HCT116 (cell line): ENCODE measurements around the gene PHC3. TPM values are rescaled to one million over a fixed set of nuclear protein-coding genes. Genes with fewer than 3 reads are reported as not detected.

Experiments used
- ATAC-seq: fragments of 200-7000 bp; cut with Tn5 transposase; 2 replicates; pipeline ENCODE4 v1.9.1; 2020; ENCODE audit warnings: mild to moderate bottlenecking, moderate library complexity
- BruUV-seq: library from RNA; stranded (reverse); fragments of 400-500 nt; replicated peaks from 2 replicates; lab custom pipeline; 2021; lab: Mats Ljungman, UMichigan
- CTCF ChIA-PET: fragments of 300-600 bp; sonication (Branson Sonifier 250); formaldehyde crosslinking; loops from one replicate; lab custom pipeline; 2021; ENCODE audit warnings: antibody characterized with exemption; lab: Charles Lee
- POLR2A ChIA-PET: fragments of 300-600, 350-600 bp; sonication (Branson Sonifier 250); formaldehyde crosslinking; loops from one replicate; lab custom pipeline; 2021; ENCODE audit warnings: antibody characterized with exemption; lab: Charles Lee
- RAD21 ChIA-PET, 2 experiments: fragments of 300-600 bp; sonication (Branson Sonifier 250); formaldehyde crosslinking; loops; one replicate each; lab custom pipeline; 2023; ENCODE audit warnings: low total read pairs in 2 of 2; ENCODE audit not compliant: uncharacterized antibody in 2 of 2, unreplicated experiment in 2 of 2, low non-redundant PET in 1 of 2; lab: Charles Lee
- DNase-seq: peaks from one replicate; pipeline ENCODE4 v3.0.0-alpha.2; 2010; ENCODE audit warnings: low read depth, low spot score
- H2AFZ ChIP-seq: fragments of 200-600 bp; shearing (Covaris generic), sonication (generic); 2 replicates; pipeline ENCODE4 v1.6.1; 2017; ENCODE audit warnings: low read depth, mixed run types, mixed read lengths, antibody characterized with exemption, low read length; ENCODE audit not compliant: poor library complexity, severe bottlenecking
- H3K27ac ChIP-seq: 2 replicates; pipeline ENCODE4 v1.5.1; 2012; ENCODE audit warnings: low read depth, low read length
- H3K27me3 ChIP-seq: fragments of 200-600 bp; sonication (generic); 2 replicates; pipeline ENCODE4 v1.6.1; 2016; ENCODE audit warnings: mixed run types, low read length, mixed read lengths; ENCODE audit not compliant: insufficient read depth
- H3K36me3 ChIP-seq, 2 experiments: fragments of 200-500 bp in 1 of 2; fragments of 200-600 bp in 1 of 2; sonication (Bioruptor generic) in 1 of 2; sonication (generic) in 1 of 2; 2 replicates each; pipeline versions ENCODE4 v1.5.1 to v1.6.1; 2014 to 2016; ENCODE audit warnings: low read length in 2 of 2, inconsistent platforms in 1 of 2, mixed read lengths in 1 of 2, mixed run types in 1 of 2; ENCODE audit not compliant: insufficient read depth in 2 of 2, control insufficient read depth in 1 of 2
- H3K4me1 ChIP-seq, 2 experiments: fragments of 200-600 bp in 1 of 2; sonication (generic) in 1 of 2; 2 replicates each; pipeline versions ENCODE4 v1.5.1 to v1.6.1; 2012 to 2017; ENCODE audit warnings: low read length in 2 of 2, inconsistent platforms in 1 of 2, mild to moderate bottlenecking in 1 of 2, mixed read lengths in 1 of 2, mixed run types in 1 of 2, moderate library complexity in 1 of 2; ENCODE audit not compliant: insufficient read depth in 2 of 2, control insufficient read depth in 1 of 2
- H3K4me2 ChIP-seq: fragments of 200-600 bp; sonication (generic); 2 replicates; pipeline ENCODE4 v1.6.1; 2017; ENCODE audit warnings: mixed run types, low read length, mixed read lengths
- H3K4me3 ChIP-seq, 2 experiments: fragments of 200-600 bp in 1 of 2; sonication (generic) in 1 of 2; replicated peaks in 1 of 2; 2 replicates each; pipeline ENCODE4 v1.5.1; 2011 to 2016; ENCODE audit warnings: low read length in 2 of 2, control low read depth in 1 of 2, low read depth in 1 of 2, mild to moderate bottlenecking in 1 of 2, mixed read lengths in 1 of 2, mixed run types in 1 of 2
- H3K79me2 ChIP-seq: fragments of 200-600 bp; sonication (generic); 2 replicates; pipeline ENCODE4 v1.6.1; 2017; ENCODE audit warnings: mild to moderate bottlenecking, mixed run types, low read length, moderate library complexity, mixed read lengths; ENCODE audit not compliant: insufficient read depth
- H3K9ac ChIP-seq: fragments of 200-600 bp; sonication (generic); 2 replicates; pipeline ENCODE4 v1.6.1; 2016; ENCODE audit warnings: low read length, mixed read lengths
- H3K9me2 ChIP-seq: fragments of 200-600 bp; sonication (generic), shearing (Covaris generic); 2 replicates; pipeline ENCODE4 v1.6.1; 2017; ENCODE audit warnings: mixed run types, mild to moderate bottlenecking, moderate library complexity; ENCODE audit not compliant: insufficient read depth
- H3K9me3 ChIP-seq, 2 experiments: fragments of 200-500 bp in 1 of 2; fragments of 200-600 bp in 1 of 2; sonication (Bioruptor generic) in 1 of 2; sonication (generic) in 1 of 2; 2 replicates each; pipeline ENCODE4 v1.6.1; 2014 to 2017; ENCODE audit warnings: low read length in 2 of 2, mixed read lengths in 2 of 2, inconsistent platforms in 1 of 2, low read depth in 1 of 2, mild to moderate bottlenecking in 1 of 2, mixed run types in 1 of 2, moderate library complexity in 1 of 2; ENCODE audit not compliant: control insufficient read depth in 1 of 2, insufficient read depth in 1 of 2
- H4K20me1 ChIP-seq: fragments of 200-600 bp; sonication (generic), shearing (Covaris generic); 2 replicates; pipeline ENCODE4 v1.6.1; 2017; ENCODE audit warnings: mixed run types, mild to moderate bottlenecking, moderate library complexity; ENCODE audit not compliant: insufficient read depth
- CTCF ChIP-seq, 3 experiments: fragments of 200-600 bp in 1 of 3; sonication (generic) in 1 of 3; IDR thresholded peaks in 2 of 3; conservative IDR thresholded peaks in 1 of 3; 2 replicates each; pipeline ENCODE4 v1.5.1; 2012 to 2017; ENCODE audit warnings: low read depth in 2 of 3, low read length in 2 of 3, antibody characterized with exemption in 1 of 3, borderline replicate concordance in 1 of 3, control low read depth in 1 of 3, mild to moderate bottlenecking in 1 of 3, mixed read lengths in 1 of 3, mixed run types in 1 of 3, moderate library complexity in 1 of 3; ENCODE audit not compliant: insufficient read depth in 1 of 3
- EGR1 ChIP-seq: IDR thresholded peaks from 2 replicates; pipeline ENCODE4 v1.6.1; 2012; ENCODE audit warnings: low read depth
- ELF1 ChIP-seq: IDR thresholded peaks from 2 replicates; pipeline ENCODE4 v1.6.1; 2012; ENCODE audit warnings: low read depth, borderline replicate concordance
- FOSL1 ChIP-seq: IDR thresholded peaks from 2 replicates; pipeline ENCODE4 v1.6.1; 2012; ENCODE audit warnings: low read depth
- POLR2AphosphoS5 ChIP-seq: IDR thresholded peaks from 2 replicates; pipeline ENCODE4 v1.6.1; 2011; ENCODE audit warnings: mild to moderate bottlenecking, low read depth, low read length, moderate library complexity
- RAD21 ChIP-seq: IDR thresholded peaks from 2 replicates; pipeline ENCODE4 v1.6.1; 2012; ENCODE audit warnings: low read depth, mild to moderate bottlenecking
- SP1 ChIP-seq: IDR thresholded peaks from 2 replicates; pipeline ENCODE4 v1.6.1; 2012; ENCODE audit warnings: low read depth
- SRF ChIP-seq: IDR thresholded peaks from 2 replicates; pipeline ENCODE4 v1.6.1; 2012; ENCODE audit warnings: low read depth
- TCF7L2 ChIP-seq: IDR thresholded peaks from 2 replicates; pipeline ENCODE4 v1.7.0; 2011; ENCODE audit warnings: borderline replicate concordance, inconsistent platforms; ENCODE audit not compliant: insufficient read depth, insufficient read length; ENCODE audit errors: extremely low read depth
- ZFX ChIP-seq: fragments of 450-650 bp; IDR thresholded peaks from 2 replicates; pipeline ENCODE4 v1.6.1; 2017
- ZNF274 ChIP-seq: fragments of 200-500 bp; sonication (Bioruptor generic); IDR thresholded peaks from 2 replicates; pipeline ENCODE4 v1.6.1; 2014; ENCODE audit warnings: mild to moderate bottlenecking, low read depth, low read length, inconsistent platforms
- intact Hi-C: fragments of 100-400 bp; cut with micrococcal nuclease; formaldehyde crosslinking; loops from 2 replicates; pipeline ENCODE4 v1.10.0; 2022
- total RNA-seq: library from RNA; stranded (reverse); gene quantifications from one replicate; pipeline ENCODE4 v1.2.1, GENCODE V29; 2021; ENCODE audit not compliant: unreplicated experiment
- TF ChIP-seq, protein P1 (sequence below): IDR thresholded peaks from 2 replicates; pipeline ENCODE4 v1.6.1; 2011; ENCODE audit warnings: mild to moderate bottlenecking, low read length, moderate library complexity; ENCODE audit not compliant: insufficient replicate concordance; ENCODE audit errors: extremely low read depth
- TF ChIP-seq, protein P2 (sequence below): IDR thresholded peaks from 2 replicates; pipeline ENCODE4 v1.6.1; 2012; ENCODE audit warnings: low read depth

PHC3 gene
- total RNA-seq, 1 experiment from 2014 or later: 40.1 TPM

DNA sequence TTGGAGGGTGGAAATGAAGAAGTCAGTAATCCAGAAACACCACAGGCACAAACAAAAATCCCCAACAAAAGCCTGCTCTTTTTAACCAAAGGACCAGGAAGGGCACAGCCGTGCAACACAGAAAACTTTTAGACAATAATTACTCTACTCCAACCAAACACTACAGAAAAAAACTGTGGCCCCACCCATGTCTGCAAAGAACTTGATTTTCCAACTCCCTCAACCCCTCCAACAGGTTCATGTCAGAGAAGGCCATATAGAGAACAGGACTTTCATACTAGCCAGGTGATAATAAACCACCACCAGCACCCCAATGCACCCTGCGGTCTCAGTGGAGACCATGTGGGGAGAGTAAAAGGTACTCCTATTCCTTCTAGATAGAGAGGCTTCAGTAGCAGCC is 16.8 kb downstream of the PHC3 start:
- no peak overlapping the region for H3K4me2 ChIP-seq
- no peak overlapping the region for H3K4me3 ChIP-seq
- H3K27ac ChIP-seq: no peak overlapping the region
- ChIA-PET POLR2A (no interaction called here), CTCF (no interaction called here), RAD21 (no interaction called here)
- intact Hi-C loops: no loop called here
- no peaks in the 10 kb centered on the region for H3K9me3 ChIP-seq
- H3K9ac ChIP-seq: no peak overlapping the region
- no peaks in the 10 kb centered on the region for H3K27me3 ChIP-seq
- H3K4me1 ChIP-seq: no peaks in the 10 kb centered on the region
- no peak overlapping the region for H2AFZ ChIP-seq
- DNase-seq: no peak
- peaks cover 3 to 34% of the 10 kb centered on the region in 2 experiments; a peak in 3 of 4 replicates for H3K36me3 ChIP-seq
- no peak for ATAC-seq
- H4K20me1 ChIP-seq: no peaks in the 10 kb centered on the region; the same call in 1 of the 2 replicates
- H3K79me2 ChIP-seq: peaks cover 93% of the 10 kb centered on the region
- TF ChIP-seq, protein P1, sequence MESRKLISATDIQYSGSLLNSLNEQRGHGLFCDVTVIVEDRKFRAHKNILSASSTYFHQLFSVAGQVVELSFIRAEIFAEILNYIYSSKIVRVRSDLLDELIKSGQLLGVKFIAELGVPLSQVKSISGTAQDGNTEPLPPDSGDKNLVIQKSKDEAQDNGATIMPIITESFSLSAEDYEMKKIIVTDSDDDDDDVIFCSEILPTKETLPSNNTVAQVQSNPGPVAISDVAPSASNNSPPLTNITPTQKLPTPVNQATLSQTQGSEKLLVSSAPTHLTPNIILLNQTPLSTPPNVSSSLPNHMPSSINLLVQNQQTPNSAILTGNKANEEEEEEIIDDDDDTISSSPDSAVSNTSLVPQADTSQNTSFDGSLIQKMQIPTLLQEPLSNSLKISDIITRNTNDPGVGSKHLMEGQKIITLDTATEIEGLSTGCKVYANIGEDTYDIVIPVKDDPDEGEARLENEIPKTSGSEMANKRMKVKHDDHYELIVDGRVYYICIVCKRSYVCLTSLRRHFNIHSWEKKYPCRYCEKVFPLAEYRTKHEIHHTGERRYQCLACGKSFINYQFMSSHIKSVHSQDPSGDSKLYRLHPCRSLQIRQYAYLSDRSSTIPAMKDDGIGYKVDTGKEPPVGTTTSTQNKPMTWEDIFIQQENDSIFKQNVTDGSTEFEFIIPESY: no peak
- TF ChIP-seq RAD21 (no peak), ZNF274 (no peak), SRF (no peak), EGR1 (no peak), FOSL1 (no peak), TCF7L2 (no peak), ZFX (no peak), SP1 (no peak), CTCF (IDR thresholded peaks at IDR 0.05 in 2 of 3, conservative IDR thresholded peaks at IDR 0.05 in 1 of 3; ENCODE audit: borderline replicate concordance in 1 of 3, insufficient read depth in 1 of 3, low read depth in 2 of 3, low read length in 2 of 3) (no peak), POLR2AphosphoS5 (no peak), ELF1 (no peak)
- TF ChIP-seq, protein P2, sequence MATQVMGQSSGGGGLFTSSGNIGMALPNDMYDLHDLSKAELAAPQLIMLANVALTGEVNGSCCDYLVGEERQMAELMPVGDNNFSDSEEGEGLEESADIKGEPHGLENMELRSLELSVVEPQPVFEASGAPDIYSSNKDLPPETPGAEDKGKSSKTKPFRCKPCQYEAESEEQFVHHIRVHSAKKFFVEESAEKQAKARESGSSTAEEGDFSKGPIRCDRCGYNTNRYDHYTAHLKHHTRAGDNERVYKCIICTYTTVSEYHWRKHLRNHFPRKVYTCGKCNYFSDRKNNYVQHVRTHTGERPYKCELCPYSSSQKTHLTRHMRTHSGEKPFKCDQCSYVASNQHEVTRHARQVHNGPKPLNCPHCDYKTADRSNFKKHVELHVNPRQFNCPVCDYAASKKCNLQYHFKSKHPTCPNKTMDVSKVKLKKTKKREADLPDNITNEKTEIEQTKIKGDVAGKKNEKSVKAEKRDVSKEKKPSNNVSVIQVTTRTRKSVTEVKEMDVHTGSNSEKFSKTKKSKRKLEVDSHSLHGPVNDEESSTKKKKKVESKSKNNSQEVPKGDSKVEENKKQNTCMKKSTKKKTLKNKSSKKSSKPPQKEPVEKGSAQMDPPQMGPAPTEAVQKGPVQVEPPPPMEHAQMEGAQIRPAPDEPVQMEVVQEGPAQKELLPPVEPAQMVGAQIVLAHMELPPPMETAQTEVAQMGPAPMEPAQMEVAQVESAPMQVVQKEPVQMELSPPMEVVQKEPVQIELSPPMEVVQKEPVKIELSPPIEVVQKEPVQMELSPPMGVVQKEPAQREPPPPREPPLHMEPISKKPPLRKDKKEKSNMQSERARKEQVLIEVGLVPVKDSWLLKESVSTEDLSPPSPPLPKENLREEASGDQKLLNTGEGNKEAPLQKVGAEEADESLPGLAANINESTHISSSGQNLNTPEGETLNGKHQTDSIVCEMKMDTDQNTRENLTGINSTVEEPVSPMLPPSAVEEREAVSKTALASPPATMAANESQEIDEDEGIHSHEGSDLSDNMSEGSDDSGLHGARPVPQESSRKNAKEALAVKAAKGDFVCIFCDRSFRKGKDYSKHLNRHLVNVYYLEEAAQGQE: no peak
- no peaks in the 10 kb centered on the region; the same call in 1 of the 2 replicates for H3K9me2 ChIP-seq
- no TSS peak for BruUV-seq
